Pancreas (tissue), 10 donors: ENCODE results near the gene SAXO1. TPM values are rescaled to one million over a fixed set of nuclear protein-coding genes. Genes with fewer than 3 reads are reported as not detected.

ENCODE experiments used
- ATAC-seq, 4 donors: fragments of 200-7000 bp; cut with Tn5 transposase; one replicate each; pipeline versions ENCODE4 v1.8.0 to v1.9.1; 2020; ENCODE audit warnings: mild to moderate bottlenecking in 4 of 4, moderate library complexity in 4 of 4
- DNase-seq, 6 donors: peaks; one replicate each; pipeline ENCODE4 v3.0.0-alpha.2; 2020
- FAIRE-seq: peaks from 2 replicates; lab custom pipeline; 2012; peaks lifted over from hg19 to GRCh38; lab: Jason Lieb, UNC
- H3K27ac ChIP-seq, 4 donors: fragments of 200-600 bp; sonication (generic); 1 replicate in 3 of 4; 2 replicates in 1 of 4; pipeline versions ENCODE4 v1.5.0 to v1.8.0; 2020
- H3K27me3 ChIP-seq, 4 donors: fragments of 200-600 bp; one replicate each; pipeline ENCODE4 v1.8.0; 2021
- H3K36me3 ChIP-seq, 3 donors: fragments of 200-600 bp; sonication (generic) in 1 of 3; one replicate each; pipeline versions ENCODE4 v1.5.0 to v1.8.0; 2020 to 2021
- H3K4me1 ChIP-seq, 3 donors: fragments of 200-600 bp; one replicate each; pipeline ENCODE4 v1.8.0; 2021
- H3K4me3 ChIP-seq, 4 donors: fragments of 200-600 bp; sonication (generic) in 2 of 4; one replicate each; pipeline versions ENCODE4 v1.5.0 to v1.8.0; 2020 to 2021
- H3K9me3 ChIP-seq, 4 donors: fragments of 200-600 bp; one replicate each; pipeline ENCODE4 v1.8.0; 2021
- CTCF ChIP-seq, 4 donors: fragments of 200-600 bp; sonication (generic) in 3 of 4; IDR thresholded peaks; one replicate each; pipeline versions ENCODE4 v1.5.0 to v1.8.0; 2021; ENCODE audit warnings: antibody characterized with exemption in 4 of 4
- WGBS, 2 donors: extraction: QIAGEN DNeasy Blood & Tissue Kit; methylation state at CpG; one replicate each; pipeline ENCODE4 v1.1.7; 2013; 5-methylcytosine and 5-hydroxymethylcytosine counted together
- intact Hi-C, 3 donors: fragments of 100-400 bp; cut with DNase I; formaldehyde crosslinking; loops; one replicate each; pipeline versions ENCODE4 v1.11.1 to v1.14.2; 2022
- polyA plus RNA-seq, 2 donors: library from polyadenylated mRNA; stranded (reverse); fragments of 200-250 nt; gene quantifications; one replicate each; pipeline ENCODE4 v1.2.3, GENCODE V29; 2013
- total RNA-seq, 6 donors: library from RNA; stranded (reverse); fragmentation: NEBNext Ultra II Directional in 4 of 6; extraction: Animal tissue kit (Norgen Biotek cat#: 25700) in 4 of 6; gene quantifications; one replicate each; pipeline versions ENCODE4 v1.2.1 to v1.2.4, GENCODE V29; 2021 to 2023
- donor health status: healthy with polysubstance abuse.
- donor health status: DM: no; HTN: no; CAD: no; lungs with moderate emphysema.
- donor health status: DM: no; HTN: no; CAD: no.
- donor health status: control.
- donor health status: control.
- donor health status: Bipolar disorder and iron deficiency.
- donor health status: DM: yes; HTN: yes; CAD: no.
- donor health status: DM: no; HTN: no; CAD: no.
- donor health status: DM: no; HTN: no; CAD: no.
- donor health status: DM: yes; HTN: yes; CAD: no.

Gene SAXO1
- total and polyA plus RNA-seq, 8 donors, result 0.08 to 0.51 (median 0.14) TPM; not detected in 2

GRCh38 chr9:18896531-18897179 lies 136.4 kb downstream of the SAXO1 start:
- H3K4me3 ChIP-seq, result no peak overlapping the region
- H3K36me3 ChIP-seq, result no peaks in the 10 kb centered on the region
- intact Hi-C loops, result no loop called here
- FAIRE-seq (no peak), ATAC-seq (no peak), DNase-seq (no peak)
- no peak overlapping the region for H3K27ac ChIP-seq
- no peaks in the 10 kb centered on the region for H3K9me3 ChIP-seq
- H3K27me3 ChIP-seq, result no peaks in the 10 kb centered on the region
- TF ChIP-seq CTCF (IDR thresholded peaks at IDR 0.05), result no peak
- WGBS, 2 donors, result 67 to 71% methylated on average over 2 of the region's 2 CpGs
- H3K4me1 ChIP-seq, result no peaks in the 10 kb centered on the region

- no peak for ATAC-seq
- Histone ChIP-seq H3K4me1 (no peaks in the 10 kb centered on the region), H3K9me3 (no peaks in the 10 kb centered on the region), H3K27me3 (no peaks in the 10 kb centered on the region), H3K36me3 (no peaks in the 10 kb centered on the region), H3K27ac (no peak overlapping the region), H3K4me3 (no peak overlapping the region)
- intact Hi-C loops, result no loop called here
- no peak for TF ChIP-seq CTCF (IDR thresholded peaks at IDR 0.05)
- DNase-seq, result no peak
- no peak for FAIRE-seq
Observed at GRCh38 chr9:18896004-18896403, 137.0 kb downstream of the SAXO1 start.

GRCh38 chr9:18893491-18893890 lies 139.5 kb downstream of the SAXO1 start:
- Histone ChIP-seq H3K27me3 (no peaks in the 10 kb centered on the region), H3K4me3 (no peak overlapping the region), H3K36me3 (no peaks in the 10 kb centered on the region), H3K4me1 (no peaks in the 10 kb centered on the region), H3K9me3 (no peaks in the 10 kb centered on the region), H3K27ac (no peak overlapping the region)
- DNase-seq (no peak), FAIRE-seq (no peak), ATAC-seq (no peak)
- 76 to 84% methylated on average over 1 of the region's 1 CpG for WGBS, 2 donors
- TF ChIP-seq CTCF (IDR thresholded peaks at IDR 0.05), result no peak
- intact Hi-C loops, result no loop called here

- no peaks in the 10 kb centered on the region for H3K27me3 ChIP-seq
- ATAC-seq (no peak), FAIRE-seq (no peak), DNase-seq (no peak)
- intact Hi-C loops, result no loop called here
- H3K9me3 ChIP-seq, result no peaks in the 10 kb centered on the region
- 50% methylated on average over 4 of the region's 4 CpGs for WGBS, 2 donors
- no peak overlapping the region for H3K4me3 ChIP-seq
- TF ChIP-seq CTCF (IDR thresholded peaks at IDR 0.05), result no peak
- H3K4me1 ChIP-seq, result no peaks in the 10 kb centered on the region
- no peaks in the 10 kb centered on the region for H3K36me3 ChIP-seq
- no peak overlapping the region for H3K27ac ChIP-seq
Observed at GRCh38 chr9:18893046-18893445, 140.0 kb downstream of the SAXO1 start.

- DNase-seq (no peak), ATAC-seq (no peak), FAIRE-seq (no peak)
- Histone ChIP-seq H3K4me3 (no peak overlapping the region), H3K36me3 (no peaks in the 10 kb centered on the region), H3K9me3 (no peaks in the 10 kb centered on the region), H3K4me1 (no peaks in the 10 kb centered on the region), H3K27ac (no peak overlapping the region), H3K27me3 (no peaks in the 10 kb centered on the region)
- intact Hi-C loops, result no loop called here
- TF ChIP-seq CTCF (IDR thresholded peaks at IDR 0.05), result no peak
- 83% methylated on average over 5 of the region's 5 CpGs for WGBS, 2 donors
Observed at GRCh38 chr9:18891946-18892670, 140.9 kb downstream of the SAXO1 start.
